HG02970 (cell line): ENCODE measurements around the gene GRID1.

Source experiments
- ATAC-seq: cut with Tn5 transposase; IDR thresholded peaks from one replicate; pipeline ENCODE4 v1.9.1; 2021; ENCODE audit warnings: mild to moderate bottlenecking, moderate library complexity, moderate number of reproducible peaks; ENCODE audit not compliant: unreplicated experiment, low FRiP score

Gene GRID1

GRCh38 chr10:86160890-86161585 is 205.6 kb downstream of the GRID1 start:
- no peak for ATAC-seq

- no peak for ATAC-seq
Observed at GRCh38 chr10:86159797-86160196, 206.8 kb downstream of the GRID1 start.

- no peak for ATAC-seq
Observed at GRCh38 chr10:86155054-86155921, 211.3 kb downstream of the GRID1 start.

GRCh38 chr10:86153751-86154150 is 212.8 kb downstream of the GRID1 start:
- no peak for ATAC-seq

- no peak for ATAC-seq
Observed at GRCh38 chr10:86152911-86153310, 213.7 kb downstream of the GRID1 start.

GRCh38 chr10:86152354-86152753 is 214.2 kb downstream of the GRID1 start:
- no peak for ATAC-seq

- ATAC-seq, result no peak
Observed at GRCh38 chr10:86151613-86152012, 215.0 kb downstream of the GRID1 start.

GRCh38 chr10:86149257-86149656 is 217.3 kb downstream of the GRID1 start:
- no peak for ATAC-seq

GRCh38 chr10:86148117-86148516 is 218.5 kb downstream of the GRID1 start:
- no peak for ATAC-seq

GRCh38 chr10:86144301-86144700 is 222.3 kb downstream of the GRID1 start:
- ATAC-seq, result no peak

GRCh38 chr10:86141896-86142295 is 224.7 kb downstream of the GRID1 start:
- ATAC-seq, result no peak

- no peak for ATAC-seq
Observed at GRCh38 chr10:86139066-86139657, 227.4 kb downstream of the GRID1 start.

GRCh38 chr10:86138551-86139065 is 228.0 kb downstream of the GRID1 start:
- ATAC-seq, result no peak

- no peak for ATAC-seq
Observed at GRCh38 chr10:86137561-86137960, 229.0 kb downstream of the GRID1 start.

- no peak for ATAC-seq
Observed at GRCh38 chr10:86136934-86137333, 229.7 kb downstream of the GRID1 start.

- no peak for ATAC-seq
Observed at GRCh38 chr10:86135191-86135590, 231.4 kb downstream of the GRID1 start.

- no peak for ATAC-seq
Observed at GRCh38 chr10:86130737-86131475, 235.7 kb downstream of the GRID1 start.

GRCh38 chr10:86130041-86130440 is 236.6 kb downstream of the GRID1 start:
- ATAC-seq, result no peak

- no peak for ATAC-seq
Observed at GRCh38 chr10:86128360-86128759, 238.2 kb downstream of the GRID1 start.

GRCh38 chr10:86127274-86127819 is 239.2 kb downstream of the GRID1 start:
- no peak for ATAC-seq
